T-helper 9 cell (primary cell): Measurements from ENCODE around the gene COL5A1.

Source experiments
- DNase-seq: peaks from one replicate; pipeline ENCODE4 v3.0.0-alpha.2; 2020

COL5A1 gene

DNA sequence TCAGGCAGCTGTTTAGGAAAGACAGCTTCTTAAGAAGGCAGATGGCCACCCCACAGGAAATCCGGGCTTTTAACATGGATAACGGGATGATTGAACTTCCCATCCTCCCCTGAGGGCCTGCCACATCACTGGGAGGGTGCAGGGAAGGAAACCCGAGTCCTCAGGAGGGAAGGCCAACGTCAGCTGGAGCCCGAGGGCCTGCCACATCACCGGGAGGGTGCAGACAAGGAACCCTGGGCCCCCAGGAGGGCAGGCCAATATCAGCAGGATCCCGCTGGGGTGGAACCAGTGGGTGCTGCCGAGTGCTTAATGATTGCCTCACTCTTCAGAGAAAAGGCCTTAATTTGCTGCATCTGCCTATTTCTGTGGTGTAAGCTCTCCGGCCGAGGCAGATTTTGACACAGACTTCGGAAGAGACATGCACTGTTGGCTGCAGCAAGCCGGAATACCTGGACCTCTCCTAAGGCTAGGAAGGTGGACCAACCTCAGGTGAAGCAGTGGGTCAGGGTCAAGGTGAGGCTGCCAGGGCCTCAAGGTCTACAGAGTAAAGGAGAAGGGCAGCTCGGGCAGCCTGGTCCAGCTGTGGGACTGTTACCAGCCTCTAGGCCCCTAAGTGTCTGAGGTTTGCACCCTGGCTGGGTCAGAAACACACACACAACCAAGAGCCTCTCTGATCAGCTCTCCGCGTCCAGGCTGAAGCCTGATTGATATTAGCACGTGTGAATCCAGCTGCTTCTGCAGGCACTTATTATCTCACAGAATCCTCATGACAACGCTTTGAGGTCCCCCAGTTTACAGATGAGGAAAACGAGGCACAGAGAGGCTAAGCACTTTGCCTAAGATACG is 14.8 kb upstream of the COL5A1 start:
- DNase-seq, result no peak

DNA sequence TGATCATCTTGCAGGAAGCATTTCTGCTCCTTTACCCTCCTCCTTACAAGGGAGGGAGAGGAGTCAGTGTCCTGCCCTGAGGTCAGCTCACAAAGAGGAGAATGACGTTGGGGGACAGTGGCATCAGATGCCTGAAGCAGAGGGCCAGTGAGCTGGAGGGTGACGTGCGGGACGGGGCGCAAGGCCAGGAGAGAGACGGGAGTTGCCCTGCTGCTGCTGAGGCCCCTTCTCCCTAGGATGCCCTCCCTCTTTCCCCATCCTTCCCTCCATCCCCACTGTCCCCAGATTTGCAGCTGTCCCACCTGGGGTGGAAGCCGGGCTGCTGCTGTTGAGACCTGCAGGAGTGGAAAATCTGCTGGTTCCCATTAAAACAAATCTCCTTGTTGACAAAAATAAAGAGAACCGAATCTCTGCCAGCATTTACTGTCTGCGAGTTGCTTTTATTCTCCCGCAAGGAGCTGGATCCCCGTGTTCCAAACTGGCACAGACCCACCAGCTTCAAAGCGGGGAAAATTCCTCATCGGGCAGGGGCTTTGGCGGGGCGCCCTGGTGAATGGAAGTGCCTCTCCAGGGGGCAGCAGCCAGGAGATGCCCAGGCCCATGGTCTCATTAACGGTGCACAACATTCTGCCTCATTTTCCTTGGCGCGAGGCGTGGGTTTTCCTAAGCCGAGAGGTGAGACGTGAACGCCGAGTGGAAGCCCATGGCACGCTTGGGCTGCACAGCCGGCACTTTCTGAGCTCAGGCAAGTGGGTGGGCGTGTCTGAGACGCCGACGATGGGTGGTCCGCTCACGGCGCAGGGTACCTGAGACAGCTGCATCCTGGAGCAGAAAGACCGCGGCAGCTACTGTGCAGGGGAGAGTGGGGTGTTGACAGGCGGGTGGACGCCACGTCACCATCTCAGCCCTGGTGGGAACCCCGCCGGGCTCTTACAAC is 13.9 kb upstream of the COL5A1 start:
- no peak for DNase-seq

DNA sequence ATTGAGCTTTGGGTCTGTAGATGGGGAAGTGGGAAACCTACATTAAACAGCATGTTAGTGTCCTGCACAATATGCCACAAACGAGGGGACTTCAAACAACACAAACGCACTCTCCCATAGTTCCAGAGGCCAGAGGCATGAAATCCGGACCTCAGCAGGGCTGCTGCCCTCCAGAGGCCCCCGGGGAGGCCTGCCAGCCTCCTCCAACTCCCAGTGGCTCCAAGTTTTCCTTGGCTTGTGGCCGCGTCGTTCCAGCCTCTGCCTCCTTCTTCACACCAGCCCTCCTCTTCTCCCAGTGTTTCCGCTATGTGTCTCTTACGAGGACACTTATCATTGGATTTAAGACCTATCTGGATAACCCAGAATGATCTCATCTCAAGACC is 13.3 kb upstream of the COL5A1 start:
- DNase-seq, result no peak

DNA sequence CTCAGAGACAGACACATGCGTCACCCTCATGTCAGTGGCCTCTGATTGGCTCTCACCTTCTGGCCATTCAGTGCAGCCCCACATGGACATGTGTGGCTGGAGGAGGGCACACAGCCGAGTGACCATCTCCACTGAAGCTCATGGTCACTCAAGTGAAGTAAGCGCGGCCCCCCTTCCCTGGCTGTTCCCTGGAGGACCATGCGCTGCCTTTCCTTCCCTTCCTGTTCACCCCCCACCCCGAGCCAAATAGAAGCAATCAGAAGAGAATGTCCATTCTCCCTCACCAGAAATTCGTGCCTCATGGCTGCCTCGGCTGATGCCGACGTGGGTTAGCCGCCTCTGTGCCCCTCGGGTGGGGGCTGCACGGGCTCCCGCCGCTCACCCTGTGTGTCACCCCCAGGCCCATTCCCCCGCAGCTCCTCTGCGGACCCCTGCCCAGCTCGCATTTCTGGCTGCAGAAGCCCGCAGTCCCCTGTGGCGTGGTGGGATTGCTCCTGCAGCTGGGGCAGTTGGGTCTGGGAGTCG is 12.5 kb upstream of the COL5A1 start:
- DNase-seq, result no peak

- DNase-seq, result no peak
Observed at GRCh38 chr9:134629586-134630392, 11.8 kb upstream of the COL5A1 start.

DNA sequence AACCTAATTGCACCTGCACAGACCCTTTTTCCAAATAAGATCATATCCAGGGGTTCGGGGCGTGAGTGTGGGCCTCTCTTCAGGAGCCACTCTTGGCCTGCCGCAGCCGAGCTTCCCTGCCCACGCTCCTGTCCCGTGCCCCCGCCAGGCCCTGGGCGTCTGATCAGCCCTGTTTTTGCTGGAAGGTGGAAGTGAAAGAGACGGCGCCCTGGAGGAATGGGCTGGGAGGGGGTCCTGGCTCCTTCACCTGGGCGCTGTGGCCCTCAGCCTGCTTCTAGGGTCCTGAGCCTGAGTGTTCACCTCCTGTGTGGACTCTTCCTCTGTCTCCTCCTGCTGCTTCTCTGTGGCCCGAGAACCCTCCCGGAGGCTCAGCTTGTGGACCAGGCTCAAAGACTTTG is 11.2 kb upstream of the COL5A1 start:
- DNase-seq, result no peak

- no peak for DNase-seq
Observed at GRCh38 chr9:134630861-134631260, 10.7 kb upstream of the COL5A1 start.

DNA sequence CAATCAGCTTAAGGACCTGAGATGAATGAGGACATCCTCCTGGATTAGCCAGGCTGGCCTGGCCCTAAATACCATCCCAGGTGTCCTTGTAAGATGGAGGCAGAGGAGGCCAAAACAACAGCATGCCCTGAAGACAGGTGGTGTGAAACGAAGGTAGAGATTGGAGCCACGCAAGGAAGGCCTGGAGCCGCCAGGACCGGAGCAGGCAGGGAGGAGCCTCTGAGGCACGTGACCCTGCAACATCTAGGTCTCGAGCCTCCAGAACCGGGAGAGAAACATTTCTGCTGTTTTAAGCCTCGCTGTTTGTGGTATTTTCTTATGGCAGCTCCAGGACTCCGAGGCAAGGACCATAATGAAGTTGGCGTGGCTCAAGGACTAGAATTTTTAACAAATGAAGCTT is 9.7 kb upstream of the COL5A1 start:
- no peak for DNase-seq

DNA sequence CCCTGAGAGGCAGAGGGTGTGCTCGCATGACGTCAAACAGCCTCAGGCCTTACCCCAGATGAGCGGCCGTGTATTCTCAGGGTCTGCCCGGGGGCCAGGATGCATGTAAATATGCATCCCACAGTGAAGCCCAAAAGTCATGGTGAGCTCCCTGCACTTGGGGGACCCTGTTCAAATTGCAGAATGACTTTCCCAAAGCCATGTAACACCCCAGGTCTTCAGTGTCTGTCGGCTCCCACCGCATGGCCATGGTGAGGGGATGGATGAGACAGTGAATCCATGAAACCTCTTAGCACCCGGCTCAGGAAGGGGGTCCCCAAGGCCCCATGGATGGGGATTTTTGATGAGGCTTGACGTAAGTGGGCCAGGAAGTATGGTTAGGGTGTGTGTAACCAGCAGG is 9.3 kb upstream of the COL5A1 start:
- no peak for DNase-seq

DNA sequence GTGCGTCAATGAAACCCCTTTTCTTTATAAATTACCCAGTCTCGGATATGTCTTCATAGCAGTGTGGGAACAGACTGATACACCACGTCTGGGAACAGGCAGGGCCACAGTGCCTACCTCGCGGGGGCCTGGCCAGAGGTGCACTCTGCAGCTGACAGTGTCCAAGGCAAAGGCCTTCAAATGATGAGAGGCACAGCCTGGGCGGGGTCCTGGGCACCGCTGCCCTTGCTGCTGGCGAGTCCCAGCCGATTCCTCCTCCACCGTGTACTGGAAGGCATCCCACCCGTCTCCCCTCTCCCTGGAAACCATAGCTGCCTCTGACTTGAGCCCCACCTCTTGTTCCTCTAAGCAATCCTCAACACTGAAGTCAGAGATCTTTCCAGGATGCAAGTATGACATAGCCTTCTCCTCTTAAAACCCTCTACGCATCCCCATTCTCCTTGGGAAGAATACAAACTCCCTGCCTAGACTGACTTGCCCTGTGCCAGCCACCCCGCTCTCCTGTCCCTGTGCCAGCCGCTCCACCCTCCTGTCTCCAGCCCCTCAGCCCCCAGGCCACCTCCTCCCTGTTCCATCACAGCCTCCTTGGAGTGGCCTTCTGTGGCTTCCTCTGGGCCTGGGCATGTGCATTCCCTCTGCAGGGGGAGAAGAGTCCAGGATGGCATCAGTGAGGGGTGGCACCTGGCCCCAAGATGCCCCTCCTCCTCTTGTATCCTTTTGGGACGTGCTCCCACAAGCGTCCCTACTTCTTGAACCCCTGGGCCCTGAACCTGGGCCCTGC is 8.1 kb upstream of the COL5A1 start:
- no peak for DNase-seq

DNA sequence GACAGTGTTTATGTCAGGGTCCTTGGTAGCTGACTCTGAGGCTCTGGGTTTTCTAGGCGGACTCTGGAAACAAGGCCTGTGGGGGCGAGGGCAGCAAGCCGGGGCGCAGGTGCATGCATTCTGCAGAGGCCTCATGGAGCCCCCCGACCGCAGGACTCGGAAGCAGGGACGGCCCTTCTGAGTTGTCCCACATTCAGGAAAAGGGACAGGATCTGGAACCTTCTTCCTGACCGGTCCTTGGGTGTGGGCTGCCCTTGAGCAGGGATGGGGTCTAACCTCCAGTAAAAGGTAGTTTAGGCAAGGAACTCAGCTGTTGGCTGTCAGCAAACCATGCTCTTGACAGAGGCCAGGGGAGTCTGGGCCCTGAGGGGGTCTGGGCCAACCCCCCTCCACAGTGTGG is 7.4 kb upstream of the COL5A1 start:
- no peak for DNase-seq

GRCh38 chr9:134634667-134635230 is 6.9 kb upstream of the COL5A1 start:
- no peak for DNase-seq

- DNase-seq, result no peak
Observed at GRCh38 chr9:134635351-134636148, 6.1 kb upstream of the COL5A1 start.

GRCh38 chr9:134636149-134636507 is 5.5 kb upstream of the COL5A1 start:
- DNase-seq, result no peak

DNA sequence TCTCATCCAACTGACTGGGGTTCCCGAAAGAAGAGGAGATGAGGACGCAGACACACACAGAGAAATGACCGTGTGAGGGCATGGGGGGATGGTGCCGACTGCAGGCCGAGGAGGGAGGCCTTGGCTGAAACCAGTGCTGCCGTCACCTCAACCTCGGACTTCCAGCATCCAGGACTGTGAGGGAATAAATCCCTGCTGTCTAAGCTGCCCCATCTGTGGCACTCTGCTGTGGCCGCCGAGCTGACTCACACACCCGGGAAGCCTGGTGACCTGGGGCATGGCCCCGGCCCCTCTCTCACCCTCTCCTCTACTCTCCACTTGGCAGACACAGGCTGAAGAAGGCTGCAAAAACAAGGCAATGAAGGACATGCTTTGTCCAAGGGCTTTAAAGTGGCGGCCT is 4.4 kb upstream of the COL5A1 start:
- DNase-seq, result no peak

DNA sequence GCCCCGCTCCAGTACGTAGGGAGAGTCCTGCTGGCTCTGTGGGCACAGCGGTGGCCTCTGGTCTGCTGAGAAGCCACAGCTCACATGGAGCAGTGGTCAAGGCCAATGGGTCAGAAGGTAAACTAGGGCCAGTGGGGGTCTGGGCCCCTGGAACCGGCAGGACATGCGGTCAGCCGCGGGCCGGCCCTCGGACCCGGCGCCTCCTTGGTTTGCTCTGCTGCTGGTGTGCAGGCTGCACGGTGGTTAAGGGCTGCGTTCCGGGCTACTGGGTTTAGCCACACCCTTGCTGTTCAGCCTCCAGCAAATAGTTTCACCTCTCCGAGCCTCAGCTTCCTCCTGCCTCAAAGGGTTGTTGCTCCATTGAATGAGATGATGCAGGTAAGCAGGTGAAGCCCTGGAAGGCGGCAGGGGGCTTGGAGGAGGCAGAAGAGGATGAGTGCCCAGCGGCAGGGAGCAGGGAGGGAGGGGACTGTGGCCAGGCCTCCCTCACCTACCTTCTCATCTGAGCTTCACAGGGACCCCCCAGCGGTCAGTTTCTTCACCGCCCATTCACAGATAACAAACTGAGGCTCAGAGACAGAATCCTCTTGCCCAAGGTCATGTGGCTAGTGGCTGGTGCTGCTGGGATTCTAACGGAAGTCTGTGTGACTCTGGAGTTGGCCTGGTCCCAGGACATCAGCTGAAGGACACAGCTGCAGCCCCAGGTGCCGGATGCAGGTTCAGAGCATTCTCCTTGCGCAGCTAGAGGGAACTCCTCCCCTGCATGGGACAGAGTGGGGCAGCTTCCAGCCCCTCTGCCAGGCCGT is 3.7 kb upstream of the COL5A1 start:
- DNase-seq, result no peak

- no peak for DNase-seq
Observed at GRCh38 chr9:134638502-134639090, 3.0 kb upstream of the COL5A1 start.

- DNase-seq, result no peak
Observed at GRCh38 chr9:134639994-134640393, 1.6 kb upstream of the COL5A1 start.

- no peak for DNase-seq
Observed at GRCh38 chr9:134640506-134641172, 964 bp upstream of the COL5A1 start.
